Endothelial cell of umbilical vein (primary cell): ENCODE results near the gene LARGE1. TPM values are rescaled to one million over a fixed set of nuclear protein-coding genes. Genes with fewer than 3 reads are reported as not detected.

ENCODE experiments used
- BruUV-seq: library from RNA; stranded (reverse); fragments of 400-500 nt; replicated peaks from 2 replicates; lab custom pipeline; 2021; lab: Mats Ljungman, UMichigan
- CTCF ChIA-PET: fragments of 300-600, 350-600 bp; sonication (Branson Sonifier 250); formaldehyde crosslinking; loops from one replicate; lab custom pipeline; 2021; ENCODE audit warnings: antibody characterized with exemption, inconsistent platforms; lab: Charles Lee
- POLR2A ChIA-PET: fragments of 300-600, 350-600 bp; sonication (Branson Sonifier 250); formaldehyde crosslinking; loops from one replicate; lab custom pipeline; 2021; ENCODE audit warnings: antibody characterized with exemption, inconsistent platforms; lab: Charles Lee
- DNase-seq: peaks from one replicate; pipeline ENCODE4 v3.0.0-alpha.2; 2011; ENCODE audit warnings: low read depth, low spot score
- FAIRE-seq: peaks from 2 replicates; lab custom pipeline; 2011; peaks lifted over from hg19 to GRCh38; lab: Jason Lieb, UNC
- H2AFZ ChIP-seq: 2 replicates; pipeline ENCODE4 v1.6.0; 2012; ENCODE audit warnings: low read depth, low read length, control low read depth, inconsistent platforms
- H3K27ac ChIP-seq: 2 replicates; pipeline ENCODE4 v1.5.1; 2011; ENCODE audit warnings: low read depth, mild to moderate bottlenecking, control low read depth, low read length, moderate library complexity; ENCODE audit not compliant: insufficient read depth
- H3K27me3 ChIP-seq, 2 experiments: 2 replicates each; pipeline versions ENCODE4 v1.6.0 to v1.6.1; 2011; ENCODE audit warnings: low read length in 2 of 2, mixed read lengths in 1 of 2; ENCODE audit not compliant: control insufficient read depth in 2 of 2, insufficient read depth in 2 of 2
- H3K36me3 ChIP-seq, 2 experiments: 2 replicates in 1 of 2; 3 replicates in 1 of 2; pipeline ENCODE4 v1.5.1; 2011; ENCODE audit warnings: low read length in 2 of 2, mild to moderate bottlenecking in 1 of 2, moderate library complexity in 1 of 2; ENCODE audit not compliant: control insufficient read depth in 2 of 2, insufficient read depth in 2 of 2; ENCODE audit errors: extremely low read depth in 1 of 2
- H3K4me1 ChIP-seq: 3 replicates; pipeline ENCODE4 v1.5.1; 2011; ENCODE audit warnings: mild to moderate bottlenecking, low read length; ENCODE audit not compliant: control insufficient read depth, insufficient read depth; ENCODE audit errors: extremely low read depth
- H3K4me2 ChIP-seq: 2 replicates; pipeline ENCODE4 v1.6.1; 2011; ENCODE audit warnings: low read length, control low read depth, mixed read lengths; ENCODE audit not compliant: insufficient read depth
- H3K4me3 ChIP-seq, 3 experiments: fragments of 200-600 bp in 1 of 3; sonication (generic), shearing (Covaris generic) in 1 of 3; replicated peaks in 1 of 3; 2 replicates each; pipeline ENCODE4 v1.5.1; 2011 to 2016; ENCODE audit warnings: control low read depth in 3 of 3, low read length in 3 of 3, mild to moderate bottlenecking in 2 of 3, inconsistent platforms in 1 of 3, low read depth in 1 of 3, moderate library complexity in 1 of 3; ENCODE audit not compliant: insufficient read depth in 1 of 3
- H3K79me2 ChIP-seq: 2 replicates; pipeline ENCODE4 v1.6.0; 2012; ENCODE audit warnings: low read length, inconsistent platforms; ENCODE audit not compliant: control insufficient read depth, insufficient read depth
- H3K9ac ChIP-seq: replicated peaks from 2 replicates; pipeline ENCODE3; 2011; ENCODE audit warnings: low read length, control low read depth; ENCODE audit not compliant: insufficient read depth; ENCODE audit errors: extremely low read depth
- H3K9me1 ChIP-seq: replicated peaks from 3 replicates; pipeline ENCODE4 v1.6.0; 2011; ENCODE audit warnings: mild to moderate bottlenecking, low read length; ENCODE audit not compliant: control insufficient read depth, insufficient read depth; ENCODE audit errors: extremely low read depth
- H3K9me3 ChIP-seq: replicated peaks from 2 replicates; pipeline ENCODE4 v1.5.1; 2012; ENCODE audit warnings: low read length, inconsistent platforms; ENCODE audit not compliant: control insufficient read depth, insufficient read depth
- H4K20me1 ChIP-seq: replicated peaks from 2 replicates; pipeline ENCODE3; 2011; ENCODE audit warnings: mild to moderate bottlenecking, low read length; ENCODE audit not compliant: control insufficient read depth, insufficient read depth; ENCODE audit errors: extremely low read depth
- EZH2 ChIP-seq: IDR thresholded peaks from 2 replicates; pipeline ENCODE4 v1.6.1; 2012; ENCODE audit warnings: borderline replicate concordance, low read depth, mild to moderate bottlenecking, moderate library complexity, low read length, inconsistent platforms; ENCODE audit not compliant: severe bottlenecking
- FOS ChIP-seq: IDR thresholded peaks from 2 replicates; pipeline ENCODE4 v1.6.1; 2011; ENCODE audit warnings: mild to moderate bottlenecking, low read length, moderate library complexity, borderline replicate concordance; ENCODE audit not compliant: insufficient read depth
- GATA2 ChIP-seq: IDR thresholded peaks from 2 replicates; pipeline ENCODE4 v1.7.0; 2011; ENCODE audit warnings: low read depth, mild to moderate bottlenecking, moderate library complexity, mixed read lengths, low read length; ENCODE audit not compliant: insufficient read length, insufficient read depth
- JUN ChIP-seq: IDR thresholded peaks from 2 replicates; pipeline ENCODE4 v1.6.1; 2011; ENCODE audit warnings: borderline replicate concordance, low read depth; ENCODE audit not compliant: insufficient read length, insufficient read depth
- MAX ChIP-seq: IDR thresholded peaks from 2 replicates; pipeline ENCODE4 v1.6.1; 2011; ENCODE audit not compliant: insufficient read depth, insufficient read length
- MYC ChIP-seq: IDR thresholded peaks from one replicate; pipeline ENCODE4 v1.6.1; 2011; ENCODE audit warnings: mild to moderate bottlenecking, low read depth, low read length
- POLR2A ChIP-seq: IDR thresholded peaks from 2 replicates; pipeline ENCODE4 v1.6.1; 2012; ENCODE audit warnings: low read depth, mild to moderate bottlenecking, control low read depth, low read length
- POLR2AphosphoS5 ChIP-seq: IDR thresholded peaks from 2 replicates; pipeline ENCODE4 v1.6.1; 2012; ENCODE audit warnings: low read depth, mild to moderate bottlenecking, control low read depth, low read length, moderate library complexity; ENCODE audit not compliant: insufficient read depth
- dilution Hi-C: fragments of 300-500 bp; cut with MboI; formaldehyde crosslinking; loops from one replicate; pipeline ENCODE4 v1.15.0; 2019; ENCODE audit warnings: low sequenced_read_pairs; ENCODE audit not compliant: extremely low pct_ligation_motif_present
- intact Hi-C: fragments of 100-400 bp; cut with micrococcal nuclease; formaldehyde crosslinking; loops from one replicate; pipeline ENCODE4 v1.10.0; 2022
- polyA plus RNA-seq, 4 experiments: library from polyadenylated mRNA; depleted of rRNA in 3 of 4; stranded (reverse) in 3 of 4; unstranded in 1 of 4; fragments of >200 nt; gene quantifications; 2 replicates each; pipeline versions ENCODE4 v1.2.1 to v1.2.3, GENCODE V29; 2011 to 2012; ENCODE audit warnings: missing spikeins in 1 of 4
- total RNA-seq: library from RNA; stranded (reverse); gene quantifications from 2 replicates; pipeline ENCODE4 v1.2.3, GENCODE V29; 2021
- TF ChIP-seq, protein P1 (sequence below), 2 donors: IDR thresholded peaks; 1 replicate in 1 of 2; 2 replicates in 1 of 2; pipeline ENCODE4 v1.5.1; 2011; ENCODE audit warnings: low read length in 2 of 2, mild to moderate bottlenecking in 2 of 2, moderate library complexity in 2 of 2, control low read depth in 1 of 2, inconsistent platforms in 1 of 2, low read depth in 1 of 2; ENCODE audit not compliant: insufficient read depth in 1 of 2; ENCODE audit errors: extremely low read depth in 1 of 2

The LARGE1 gene
- total and polyA plus RNA-seq, 2 donors (not counting 3 experiments of a cell fraction or from before 2014, with no cell fraction given), result 0.95 to 4.4 TPM

DNA sequence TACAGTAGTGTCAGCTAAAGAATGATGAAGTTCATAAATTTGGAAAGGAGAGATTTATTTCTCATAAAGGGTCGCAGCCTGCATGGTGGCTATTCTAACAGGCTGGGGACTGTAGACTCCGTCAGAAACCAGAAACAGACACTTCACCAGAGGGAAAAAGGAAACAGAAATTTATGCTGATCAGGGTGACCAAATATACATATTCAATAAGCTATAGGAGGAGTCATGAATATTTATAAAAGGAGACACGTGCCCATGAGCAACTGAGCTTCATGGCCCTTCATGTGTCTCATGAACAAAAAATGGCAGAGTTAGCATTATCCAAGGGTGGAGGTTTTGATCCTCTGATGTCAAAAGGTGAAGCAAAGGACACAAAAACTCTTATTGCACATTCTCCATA lies 392.1 kb downstream of the LARGE1 start:
- Histone ChIP-seq H2AFZ (no peak overlapping the region), H3K79me2 (no peaks in the 10 kb centered on the region), H3K9me3 (peaks cover 2% of the 10 kb centered on the region), H3K36me3 (no peaks in the 10 kb centered on the region), H3K4me1 (no peaks in the 10 kb centered on the region), H3K9me1 (no peaks in the 10 kb centered on the region), H3K27ac (no peak overlapping the region), H3K27me3 (no peaks in the 10 kb centered on the region), H4K20me1 (no peaks in the 10 kb centered on the region), H3K4me2 (no peak overlapping the region), H3K9ac (no peak overlapping the region), H3K4me3 (no peak overlapping the region)
- TF ChIP-seq, protein P1, sequence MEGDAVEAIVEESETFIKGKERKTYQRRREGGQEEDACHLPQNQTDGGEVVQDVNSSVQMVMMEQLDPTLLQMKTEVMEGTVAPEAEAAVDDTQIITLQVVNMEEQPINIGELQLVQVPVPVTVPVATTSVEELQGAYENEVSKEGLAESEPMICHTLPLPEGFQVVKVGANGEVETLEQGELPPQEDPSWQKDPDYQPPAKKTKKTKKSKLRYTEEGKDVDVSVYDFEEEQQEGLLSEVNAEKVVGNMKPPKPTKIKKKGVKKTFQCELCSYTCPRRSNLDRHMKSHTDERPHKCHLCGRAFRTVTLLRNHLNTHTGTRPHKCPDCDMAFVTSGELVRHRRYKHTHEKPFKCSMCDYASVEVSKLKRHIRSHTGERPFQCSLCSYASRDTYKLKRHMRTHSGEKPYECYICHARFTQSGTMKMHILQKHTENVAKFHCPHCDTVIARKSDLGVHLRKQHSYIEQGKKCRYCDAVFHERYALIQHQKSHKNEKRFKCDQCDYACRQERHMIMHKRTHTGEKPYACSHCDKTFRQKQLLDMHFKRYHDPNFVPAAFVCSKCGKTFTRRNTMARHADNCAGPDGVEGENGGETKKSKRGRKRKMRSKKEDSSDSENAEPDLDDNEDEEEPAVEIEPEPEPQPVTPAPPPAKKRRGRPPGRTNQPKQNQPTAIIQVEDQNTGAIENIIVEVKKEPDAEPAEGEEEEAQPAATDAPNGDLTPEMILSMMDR (IDR thresholded peaks at IDR 0.05; ENCODE audit: extremely low read depth in 1 of 2, insufficient read depth in 1 of 2, low read depth in 1 of 2, low read length in 2 of 2), result no peak
- TF ChIP-seq MAX, result no peak
- no peak for TF ChIP-seq EZH2
- no peak for TF ChIP-seq MYC
- TF ChIP-seq GATA2, result no peak
- no peak for TF ChIP-seq JUN
- TF ChIP-seq FOS, result no peak
- TF ChIP-seq POLR2A, result no peak
- no peak for TF ChIP-seq POLR2AphosphoS5
- DNase-seq (no peak), FAIRE-seq (no peak)
- ChIA-PET CTCF (no interaction called here), POLR2A (no interaction called here)
- intact Hi-C loops (no loop called here), dilution Hi-C loops (no loop called here)
- BruUV-seq, result no TSS peak
